Right lobe of liver (tissue), 6 donors: Measurements from ENCODE around the gene ZC3H7A. TPM values are rescaled to one million over a fixed set of nuclear protein-coding genes. Genes with fewer than 3 reads are reported as not detected.

Experiments
- ATAC-seq, 4 donors: fragments of 200-7000 bp; cut with Tn5 transposase; one replicate each; pipeline ENCODE4 v1.9.1; 2020; ENCODE audit warnings: mild to moderate bottlenecking in 4 of 4, moderate library complexity in 4 of 4
- DNase-seq, 3 donors: peaks; one replicate each; pipeline ENCODE4 v3.0.0-alpha.2; 2020
- H3K27ac ChIP-seq, 3 donors: fragments of 200-600 bp; one replicate each; pipeline ENCODE4 v1.8.0; 2022
- H3K27me3 ChIP-seq, 2 donors: fragments of 200-600 bp; one replicate each; pipeline ENCODE4 v1.8.0; 2022
- H3K36me3 ChIP-seq, 4 donors: fragments of 200-600 bp; sonication (generic) in 1 of 4; one replicate each; pipeline versions ENCODE4 v1.5.1 to v1.8.0; 2017 to 2022; ENCODE audit warnings: control low read depth in 1 of 4
- H3K4me1 ChIP-seq, 4 donors: fragments of 200-600 bp; sonication (generic) in 1 of 4; one replicate each; pipeline versions ENCODE4 v1.5.1 to v1.8.0; 2017 to 2022; ENCODE audit warnings: control low read depth in 1 of 4
- H3K4me3 ChIP-seq, 3 donors: fragments of 200-600 bp; one replicate each; pipeline ENCODE4 v1.8.0; 2022
- H3K9me3 ChIP-seq, 4 donors: fragments of 200-600 bp; sonication (generic) in 1 of 4; one replicate each; pipeline versions ENCODE4 v1.5.1 to v1.8.0; 2017 to 2022; ENCODE audit warnings: control low read depth in 1 of 4
- CTCF ChIP-seq, 4 donors: fragments of 200-600 bp in 3 of 4; fragments of 450-650 bp in 1 of 4; IDR thresholded peaks; one replicate each; pipeline versions ENCODE4 v1.5.1 to v1.8.0; 2016 to 2022; ENCODE audit warnings: antibody characterized with exemption in 4 of 4, mild to moderate bottlenecking in 2 of 4
- POLR2A ChIP-seq: fragments of 450-650 bp; IDR thresholded peaks from one replicate; pipeline ENCODE4 v1.6.1; 2017; ENCODE audit warnings: antibody characterized with exemption, mild to moderate bottlenecking
- WGBS: methylation state at CpG from one replicate; pipeline ENCODE4 v1.1.6; 2018; ENCODE audit warnings: low coverage, low lambda C conversion rate; ENCODE audit not compliant: insufficient coverage; ENCODE audit errors: missing lambda C conversion rate; 5-methylcytosine and 5-hydroxymethylcytosine counted together
- intact Hi-C, 2 donors: fragments of 100-400 bp; cut with DNase I; formaldehyde crosslinking; loops; one replicate each; pipeline versions ENCODE4 v1.11.2 to v1.14.1; 2022
- total RNA-seq, 6 experiments: library from RNA; depleted of rRNA in 2 of 6; stranded (reverse); fragments of >200 nt in 2 of 6; fragmentation: NEBNext Ultra II Directional in 3 of 6; extraction: Animal tissue kit (Norgen Biotek cat#: 25700) in 3 of 6; gene quantifications; one replicate each; pipeline versions ENCODE4 v1.1.0 to v1.2.4, GENCODE V29; 2016 to 2023
- donor health status: DM: no; HTN: yes; CAD: no.
- donor health status: DM: no; HTN: no; CAD: no.
- donor health status: DM: no; HTN: no; CAD: no.
- donor health status: DM: no; HTN: yes; CAD: no.
- donor health status: DM: no; HTN: yes; CAD: no.

Gene ZC3H7A
- total RNA-seq, 6 experiments from 2014 or later, result 22.8 to 34.0 (median 26.9) TPM

- Histone ChIP-seq H3K4me3 (no peak overlapping the region), H3K4me1 (no peaks in the 10 kb centered on the region), H3K36me3 (peaks cover 0 to 88% (median 35%) of the 10 kb centered on the region in 4 donors), H3K27ac (no peak overlapping the region), H3K27me3 (no peaks in the 10 kb centered on the region), H3K9me3 (no peaks in the 10 kb centered on the region)
- intact Hi-C loops, result no loop called here
- 93% methylated on average over 7 of the region's 7 CpGs for whole genome bisulfite sequencing
- DNase-seq (no peak), ATAC-seq (no peak)
- TF ChIP-seq POLR2A (no peak), CTCF (IDR thresholded peaks at IDR 0.05) (no peak)
Measured at GRCh38 chr16:11841026-11841425, 44.0 kb upstream of the ZC3H7A start.

- H3K4me3 ChIP-seq, result no peak overlapping the region
- H3K9me3 ChIP-seq, result no peaks in the 10 kb centered on the region
- H3K27ac ChIP-seq, result no peak overlapping the region
- H3K36me3 ChIP-seq, result peaks cover 0 to 51% (median 28%) of the 10 kb centered on the region in 4 donors
- WGBS, result 94% methylated on average over 7 of the region's 7 CpGs
- ATAC-seq (no peak), DNase-seq (no peak)
- TF ChIP-seq CTCF (IDR thresholded peaks at IDR 0.05), result no peak
- TF ChIP-seq POLR2A, result no peak
- H3K4me1 ChIP-seq, result peaks cover 0 to 13% (median 4%) of the 10 kb centered on the region in 4 donors
- intact Hi-C loops, result no loop called here
- no peaks in the 10 kb centered on the region for H3K27me3 ChIP-seq
Measured at GRCh38 chr16:11836650-11837244, 39.7 kb upstream of the ZC3H7A start.

- intact Hi-C loops, result no loop called here
- TF ChIP-seq CTCF (IDR thresholded peaks at IDR 0.05) (no peak), POLR2A (no peak)
- H3K27ac ChIP-seq, result no peak overlapping the region
- H3K27me3 ChIP-seq, result no peaks in the 10 kb centered on the region
- peaks cover 0 to 44% (median 23%) of the 10 kb centered on the region in 4 donors for H3K36me3 ChIP-seq
- DNase-seq (no peak), ATAC-seq (no peak)
- whole genome bisulfite sequencing, result 64% methylated on average over 8 of the region's 9 CpGs
- peaks cover 0 to 13% (median 4%) of the 10 kb centered on the region in 4 donors for H3K4me1 ChIP-seq
- no peak overlapping the region for H3K4me3 ChIP-seq
- no peaks in the 10 kb centered on the region for H3K9me3 ChIP-seq
Measured at GRCh38 chr16:11835891-11836649, 39.0 kb upstream of the ZC3H7A start.

- Histone ChIP-seq H3K27ac (peak overlapping the region in 1 of 3 donors; percentile 73), H3K27me3 (no peaks in the 10 kb centered on the region), H3K4me1 (peaks cover 0 to 13% (median 4%) of the 10 kb centered on the region in 4 donors), H3K9me3 (no peaks in the 10 kb centered on the region), H3K36me3 (peaks cover 0 to 37% (median 16%) of the 10 kb centered on the region in 4 donors), H3K4me3 (no peak overlapping the region)
- intact Hi-C loops, result no loop called here
- DNase-seq (no peak), ATAC-seq (peak in 2 of 4 donors; percentile 10 to 29)
- no peak for TF ChIP-seq CTCF (IDR thresholded peaks at IDR 0.05)
- no peak for TF ChIP-seq POLR2A
- whole genome bisulfite sequencing, result no CpG with 5 or more reads among the region's 4 CpGs
Measured at GRCh38 chr16:11835309-11835708, 38.3 kb upstream of the ZC3H7A start.
